ENCODE results near the gene TMSB10.

Gene TMSB10

GRCh38 chr2:84927275-84927627 lies 21.8 kb downstream of the TMSB10 start:
- no peak overlapping the region for H4K8ac ChIP-seq (ENCODE audit: low read depth, low read length)
- H3K36me3 ChIP-seq (ENCODE audit: control insufficient read depth in 1 of 2, insufficient read depth in 2 of 2, low read length in 2 of 2): no peaks in the 10 kb centered on the region
- H3K27me3 ChIP-seq (ENCODE audit: insufficient read depth, low read length): no peaks in the 10 kb centered on the region
- no peak overlapping the region for H2BK5ac ChIP-seq (ENCODE audit: low read depth, low read length, poor library complexity)
- no peak for DNase-seq
- no peak overlapping the region for H4K12ac ChIP-seq (ENCODE audit: low read depth, low read length)
- WGBS (ENCODE audit: extremely low coverage, insufficient coverage, insufficient read length): no CpG with 5 or more reads among the region's 3 CpGs
- no peaks in the 10 kb centered on the region for H3K79me2 ChIP-seq (ENCODE audit: control insufficient read depth, insufficient read depth, low read length, poor library complexity)
- no peak overlapping the region for H3K9ac ChIP-seq (ENCODE audit: low read length)
- H2AFZ ChIP-seq (ENCODE audit: insufficient read depth, low read length, poor library complexity): no peak overlapping the region
- H3K4me1 ChIP-seq (ENCODE audit: control insufficient read depth in 1 of 2, insufficient read depth in 2 of 2, low read length in 2 of 2): peaks cover 4 to 7% of the 10 kb centered on the region in 2 experiments
- H3K27ac ChIP-seq (ENCODE audit: low read depth, low read length): no peak overlapping the region
- H3K4me2 ChIP-seq (ENCODE audit: low read length): no peak overlapping the region
- no peak overlapping the region for H3K18ac ChIP-seq (ENCODE audit: low read length)
- H3K9me3 ChIP-seq (ENCODE audit: insufficient read depth, low read depth, low read length): no peaks in the 10 kb centered on the region
- H3K23ac ChIP-seq (ENCODE audit: low read length): no peak overlapping the region
- H2BK120ac ChIP-seq (ENCODE audit: insufficient read depth, low read length, poor library complexity): no peak overlapping the region
- H4K91ac ChIP-seq (ENCODE audit: low read depth, low read length): no peak overlapping the region
- H3K14ac ChIP-seq (ENCODE audit: low read length): no peak overlapping the region
- H2BK12ac ChIP-seq (ENCODE audit: low read length): no peak overlapping the region
- H3K79me1 ChIP-seq (ENCODE audit: low read length): no peaks in the 10 kb centered on the region
- H2AK5ac ChIP-seq (ENCODE audit: low read length): no peak overlapping the region
- no peak overlapping the region for H3K4me3 ChIP-seq (ENCODE audit: low read depth, low read length)
- no peak overlapping the region for H3K4ac ChIP-seq (ENCODE audit: low read depth, low read length)

GRCh38 chr2:84931384-84931821 lies 25.9 kb downstream of the TMSB10 start:
- H3K79me2 ChIP-seq (ENCODE audit: control insufficient read depth, insufficient read depth, low read length, poor library complexity): no peaks in the 10 kb centered on the region
- no peak for DNase-seq
- no peak overlapping the region for H3K9ac ChIP-seq (ENCODE audit: low read length)
- H3K14ac ChIP-seq (ENCODE audit: low read length): no peak overlapping the region
- no peaks in the 10 kb centered on the region for H3K9me3 ChIP-seq (ENCODE audit: insufficient read depth, low read depth, low read length)
- H2BK120ac ChIP-seq (ENCODE audit: insufficient read depth, low read length, poor library complexity): no peak overlapping the region
- no peak overlapping the region for H3K4me3 ChIP-seq (ENCODE audit: low read depth, low read length)
- WGBS (ENCODE audit: extremely low coverage, insufficient coverage, insufficient read length): no CpG with 5 or more reads among the region's 1 CpG
- no peak overlapping the region for H4K12ac ChIP-seq (ENCODE audit: low read depth, low read length)
- no peak overlapping the region for H3K23ac ChIP-seq (ENCODE audit: low read length)
- no peak overlapping the region for H4K91ac ChIP-seq (ENCODE audit: low read depth, low read length)
- H3K18ac ChIP-seq (ENCODE audit: low read length): no peak overlapping the region
- no peak overlapping the region for H2BK12ac ChIP-seq (ENCODE audit: low read length)
- H3K27ac ChIP-seq (ENCODE audit: low read depth, low read length): peak overlapping the region; percentile 20
- no peak overlapping the region for H2BK5ac ChIP-seq (ENCODE audit: low read depth, low read length, poor library complexity)
- H3K36me3 ChIP-seq (ENCODE audit: control insufficient read depth in 1 of 2, insufficient read depth in 2 of 2, low read length in 2 of 2): no peaks in the 10 kb centered on the region
- no peak overlapping the region for H2AK5ac ChIP-seq (ENCODE audit: low read length)
- H3K4ac ChIP-seq (ENCODE audit: low read depth, low read length): no peak overlapping the region
- no peaks in the 10 kb centered on the region for H3K27me3 ChIP-seq (ENCODE audit: insufficient read depth, low read length)
- H3K79me1 ChIP-seq (ENCODE audit: low read length): no peaks in the 10 kb centered on the region
- no peak overlapping the region for H2AFZ ChIP-seq (ENCODE audit: insufficient read depth, low read length, poor library complexity)
- peaks cover 4 to 7% of the 10 kb centered on the region in 2 experiments for H3K4me1 ChIP-seq (ENCODE audit: control insufficient read depth in 1 of 2, insufficient read depth in 2 of 2, low read length in 2 of 2)
- no peak overlapping the region for H3K4me2 ChIP-seq (ENCODE audit: low read length)
- no peak overlapping the region for H4K8ac ChIP-seq (ENCODE audit: low read depth, low read length)

DNA sequence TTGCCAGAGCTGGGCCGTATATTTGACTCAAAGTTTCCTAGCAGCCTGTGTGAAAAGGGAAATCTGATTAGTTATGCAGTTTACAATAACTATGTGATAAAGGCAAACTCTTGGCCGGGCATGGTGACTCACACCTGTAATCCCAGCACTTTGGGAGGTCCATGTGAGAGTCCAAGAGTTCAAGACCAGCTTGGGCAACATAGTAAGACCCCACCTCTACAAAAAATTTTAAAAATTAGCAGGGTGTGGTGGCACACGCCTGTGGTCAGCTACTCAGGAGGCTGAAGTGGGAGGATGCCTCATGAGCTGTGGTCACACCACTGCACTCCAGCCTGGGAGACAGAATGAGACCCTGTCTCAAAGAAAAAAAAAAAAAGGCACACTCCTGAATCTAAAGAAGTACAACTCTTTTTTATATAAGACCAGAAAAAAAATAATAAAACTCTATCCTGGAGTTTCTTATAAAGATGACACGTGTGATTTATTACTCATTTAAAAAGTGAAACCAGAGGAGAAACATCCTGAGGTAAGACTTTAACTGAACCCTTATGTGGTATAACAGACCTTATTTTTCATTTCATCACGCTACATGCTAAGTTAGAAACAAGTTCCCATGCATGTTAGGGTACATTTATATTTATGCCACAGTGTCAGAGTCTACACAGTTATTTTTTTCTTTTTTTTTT lies 32.9 kb downstream of the TMSB10 start:
- no peaks in the 10 kb centered on the region for H3K79me1 ChIP-seq (ENCODE audit: low read length)
- no peak overlapping the region for H2AFZ ChIP-seq (ENCODE audit: insufficient read depth, low read length, poor library complexity)
- H3K4me1 ChIP-seq (ENCODE audit: control insufficient read depth in 1 of 2, insufficient read depth in 2 of 2, low read length in 2 of 2): peaks cover 0 to 4% of the 10 kb centered on the region in 2 experiments
- no peak overlapping the region for H3K27ac ChIP-seq (ENCODE audit: low read depth, low read length)
- peak; percentile 43 to 71 for DNase-seq
- no peaks in the 10 kb centered on the region for H3K9me3 ChIP-seq (ENCODE audit: insufficient read depth, low read depth, low read length)
- no peak overlapping the region for H3K9ac ChIP-seq (ENCODE audit: low read length)
- no peak overlapping the region for H3K14ac ChIP-seq (ENCODE audit: low read length)
- no peak overlapping the region for H4K8ac ChIP-seq (ENCODE audit: low read depth, low read length)
- H4K12ac ChIP-seq (ENCODE audit: low read depth, low read length): no peak overlapping the region
- H3K23ac ChIP-seq (ENCODE audit: low read length): no peak overlapping the region
- no peak overlapping the region for H3K4ac ChIP-seq (ENCODE audit: low read depth, low read length)
- H3K36me3 ChIP-seq (ENCODE audit: control insufficient read depth in 1 of 2, insufficient read depth in 2 of 2, low read length in 2 of 2): no peaks in the 10 kb centered on the region
- WGBS (ENCODE audit: extremely low coverage, insufficient coverage, insufficient read length): no CpG with 5 or more reads among the region's 5 CpGs
- H3K4me2 ChIP-seq (ENCODE audit: low read length): no peak overlapping the region
- no peak overlapping the region for H2AK5ac ChIP-seq (ENCODE audit: low read length)
- no peak overlapping the region for H3K18ac ChIP-seq (ENCODE audit: low read length)
- H2BK5ac ChIP-seq (ENCODE audit: low read depth, low read length, poor library complexity): no peak overlapping the region
- H2BK120ac ChIP-seq (ENCODE audit: insufficient read depth, low read length, poor library complexity): no peak overlapping the region
- H4K91ac ChIP-seq (ENCODE audit: low read depth, low read length): no peak overlapping the region
- no peak overlapping the region for H2BK12ac ChIP-seq (ENCODE audit: low read length)
- no peaks in the 10 kb centered on the region for H3K79me2 ChIP-seq (ENCODE audit: control insufficient read depth, insufficient read depth, low read length, poor library complexity)
- H3K4me3 ChIP-seq (ENCODE audit: low read depth, low read length): no peak overlapping the region
- no peaks in the 10 kb centered on the region for H3K27me3 ChIP-seq (ENCODE audit: insufficient read depth, low read length)

- Histone ChIP-seq H3K4me3 (ENCODE audit: low read depth, low read length) (no peak overlapping the region), H4K8ac (ENCODE audit: low read depth, low read length) (no peak overlapping the region), H2BK12ac (ENCODE audit: low read length) (no peak overlapping the region), H3K14ac (ENCODE audit: low read length) (no peak overlapping the region), H2BK5ac (ENCODE audit: low read depth, low read length, poor library complexity) (no peak overlapping the region), H2AFZ (ENCODE audit: insufficient read depth, low read length, poor library complexity) (no peak overlapping the region), H3K4ac (ENCODE audit: low read depth, low read length) (no peak overlapping the region), H3K23ac (ENCODE audit: low read length) (no peak overlapping the region), H3K4me1 (ENCODE audit: control insufficient read depth in 1 of 2, insufficient read depth in 2 of 2, low read length in 2 of 2) (peaks cover 0 to 4% of the 10 kb centered on the region in 2 experiments), H2AK5ac (ENCODE audit: low read length) (no peak overlapping the region), H3K27ac (ENCODE audit: low read depth, low read length) (no peak overlapping the region), H3K79me2 (ENCODE audit: control insufficient read depth, insufficient read depth, low read length, poor library complexity) (no peaks in the 10 kb centered on the region), H3K79me1 (ENCODE audit: low read length) (no peaks in the 10 kb centered on the region), H3K9me3 (ENCODE audit: insufficient read depth, low read depth, low read length) (no peaks in the 10 kb centered on the region), H2BK120ac (ENCODE audit: insufficient read depth, low read length, poor library complexity) (no peak overlapping the region), H3K36me3 (ENCODE audit: control insufficient read depth in 1 of 2, insufficient read depth in 2 of 2, low read length in 2 of 2) (no peaks in the 10 kb centered on the region), H4K12ac (ENCODE audit: low read depth, low read length) (no peak overlapping the region), H3K18ac (ENCODE audit: low read length) (no peak overlapping the region), H4K91ac (ENCODE audit: low read depth, low read length) (no peak overlapping the region), H3K4me2 (ENCODE audit: low read length) (no peak overlapping the region), H3K9ac (ENCODE audit: low read length) (no peak overlapping the region), H3K27me3 (ENCODE audit: insufficient read depth, low read length) (no peaks in the 10 kb centered on the region)
- WGBS (ENCODE audit: extremely low coverage, insufficient coverage, insufficient read length): no CpG with 5 or more reads among the region's 9 CpGs
- no peak for DNase-seq
These were observed 34.1 kb downstream of the TMSB10 start for GRCh38 chr2:84939426-84940087.
